Hepatocyte (in vitro differentiated cells): ENCODE data around the gene ST8SIA6.

Source experiments
- CTCF ChIP-seq: fragments of 200-600 bp; sonication (generic); IDR thresholded peaks from 2 replicates; pipeline ENCODE4 v1.5.1; 2016; ENCODE audit warnings: antibody characterized with exemption, mild to moderate bottlenecking; ENCODE audit not compliant: poor library complexity
- EZH2 ChIP-seq: fragments of 200-600 bp; sonication (generic); IDR thresholded peaks from 2 replicates; pipeline ENCODE4 v1.6.1; 2016; ENCODE audit warnings: antibody characterized with exemption, mild to moderate bottlenecking, borderline replicate concordance
- EZH2phosphoT487 ChIP-seq: fragments of 200-600 bp; sonication (generic); IDR thresholded peaks from one replicate; pipeline ENCODE4 v1.6.1; 2018; ENCODE audit warnings: antibody characterized with exemption, mild to moderate bottlenecking, low read depth, moderate library complexity; ENCODE audit not compliant: unreplicated experiment, severe bottlenecking

GRCh38 chr10:17457083-17457482 is 2.7 kb upstream of the ST8SIA6 start:
- no peak for TF ChIP-seq CTCF
- TF ChIP-seq EZH2: no peak
- no peak for TF ChIP-seq EZH2phosphoT487
